Hepatocyte (in vitro differentiated cells): Measurements from ENCODE around the gene ACYP2. TPM values are rescaled to one million over a fixed set of nuclear protein-coding genes. Genes with fewer than 3 reads are reported as not detected.

Source experiments
- DNase-seq: peaks from one replicate; pipeline ENCODE4 v3.0.0-alpha.2; 2016; ENCODE audit warnings: low spot score
- H2AFZ ChIP-seq: fragments of 200-600 bp; sonication (generic); 2 replicates; pipeline ENCODE4 v1.6.0; 2016; ENCODE audit warnings: antibody characterized with exemption, mild to moderate bottlenecking
- H3K27ac ChIP-seq: fragments of 200-600 bp; sonication (generic); 2 replicates; pipeline ENCODE4 v1.5.1; 2016; ENCODE audit warnings: mild to moderate bottlenecking
- H3K27me3 ChIP-seq: fragments of 200-600 bp; sonication (generic); 2 replicates; pipeline ENCODE4 v1.6.1; 2016
- H3K36me3 ChIP-seq: fragments of 200-600 bp; sonication (generic); replicated peaks from 2 replicates; pipeline ENCODE4 v1.5.1; 2016; ENCODE audit warnings: low read depth; ENCODE audit not compliant: insufficient read depth
- H3K4me1 ChIP-seq: fragments of 200-600 bp; sonication (generic); 2 replicates; pipeline ENCODE4 v1.5.1; 2016; ENCODE audit warnings: mild to moderate bottlenecking, moderate library complexity; ENCODE audit not compliant: insufficient read depth
- H3K4me2 ChIP-seq: fragments of 200-600 bp; sonication (generic); 2 replicates; pipeline ENCODE4 v1.6.0; 2016
- H3K4me3 ChIP-seq: fragments of 200-600 bp; sonication (generic); 2 replicates; pipeline ENCODE4 v1.5.1; 2016; ENCODE audit warnings: mild to moderate bottlenecking
- H3K79me2 ChIP-seq: fragments of 200-600 bp; sonication (generic); 2 replicates; pipeline ENCODE4 v1.6.0; 2017; ENCODE audit warnings: mild to moderate bottlenecking
- H3K9me2 ChIP-seq: fragments of 200-600 bp; sonication (generic); replicated peaks from 2 replicates; pipeline ENCODE4 v1.6.0; 2017; ENCODE audit warnings: mild to moderate bottlenecking; ENCODE audit not compliant: insufficient read depth
- H3K9me3 ChIP-seq: fragments of 200-600 bp; sonication (generic); 2 replicates; pipeline ENCODE4 v1.5.1; 2016; ENCODE audit warnings: low read depth, mild to moderate bottlenecking
- H4K20me1 ChIP-seq: fragments of 200-600 bp; sonication (generic); 2 replicates; pipeline ENCODE4 v1.6.0; 2016; ENCODE audit warnings: mild to moderate bottlenecking; ENCODE audit not compliant: insufficient read depth, poor library complexity, severe bottlenecking
- CTCF ChIP-seq: fragments of 200-600 bp; sonication (generic); IDR thresholded peaks from 2 replicates; pipeline ENCODE4 v1.5.1; 2016; ENCODE audit warnings: antibody characterized with exemption, mild to moderate bottlenecking; ENCODE audit not compliant: poor library complexity
- EZH2 ChIP-seq: fragments of 200-600 bp; sonication (generic); IDR thresholded peaks from 2 replicates; pipeline ENCODE4 v1.6.1; 2016; ENCODE audit warnings: antibody characterized with exemption, mild to moderate bottlenecking, borderline replicate concordance
- EZH2phosphoT487 ChIP-seq: fragments of 200-600 bp; sonication (generic); IDR thresholded peaks from one replicate; pipeline ENCODE4 v1.6.1; 2018; ENCODE audit warnings: antibody characterized with exemption, mild to moderate bottlenecking, low read depth, moderate library complexity; ENCODE audit not compliant: unreplicated experiment, severe bottlenecking
- WGBS: methylation state at CpG from one replicate; pipeline ENCODE4 v1.1.6; 2016; ENCODE audit warnings: low lambda C conversion rate; ENCODE audit errors: missing lambda C conversion rate; 5-methylcytosine and 5-hydroxymethylcytosine counted together
- polyA plus RNA-seq: library from polyadenylated mRNA; unstranded; fragments of >200 nt; fragmentation: Nextera tagmentation; extraction: Ambion mirVana; gene quantifications from 2 replicates; pipeline ENCODE4 v1.2.1, GENCODE V29; 2016
- total RNA-seq: library from RNA; depleted of rRNA; stranded (reverse); fragments of >200 nt; gene quantifications from 2 replicates; pipeline ENCODE4 v1.2.3, GENCODE V29; 2014

Gene ACYP2
- total and polyA plus RNA-seq, 2 experiments from 2014 or later: 22.5 to 30.9 TPM

GRCh38 chr2:54083021-54083420 is 32.4 kb upstream of the ACYP2 start:
- no peak overlapping the region for H3K4me3 ChIP-seq
- no peak overlapping the region for H3K4me2 ChIP-seq
- no peaks in the 10 kb centered on the region for H3K9me2 ChIP-seq
- no peaks in the 10 kb centered on the region for H3K9me3 ChIP-seq
- no peak overlapping the region for H3K27ac ChIP-seq
- H3K36me3 ChIP-seq: no peaks in the 10 kb centered on the region
- no peaks in the 10 kb centered on the region for H3K79me2 ChIP-seq
- no peak overlapping the region for H2AFZ ChIP-seq
- DNase-seq: peak; percentile 13
- peaks cover 4% of the 10 kb centered on the region for H3K4me1 ChIP-seq
- H4K20me1 ChIP-seq: no peaks in the 10 kb centered on the region
- 84% methylated on average over 6 of the region's 6 CpGs for WGBS
- TF ChIP-seq CTCF: no peak
- TF ChIP-seq EZH2: no peak
- TF ChIP-seq EZH2phosphoT487: no peak
- no peaks in the 10 kb centered on the region for H3K27me3 ChIP-seq

- Histone ChIP-seq H2AFZ (no peak overlapping the region), H3K4me3 (no peak overlapping the region), H4K20me1 (no peaks in the 10 kb centered on the region), H3K27ac (no peak overlapping the region), H3K79me2 (no peaks in the 10 kb centered on the region), H3K27me3 (no peaks in the 10 kb centered on the region), H3K36me3 (no peaks in the 10 kb centered on the region), H3K9me2 (no peaks in the 10 kb centered on the region), H3K4me2 (no peak overlapping the region), H3K4me1 (peaks cover 8% of the 10 kb centered on the region), H3K9me3 (no peaks in the 10 kb centered on the region)
- TF ChIP-seq EZH2 (no peak), CTCF (no peak)
- WGBS: 79% methylated on average over 1 of the region's 1 CpG
- DNase-seq: no peak
Observed at GRCh38 chr2:54083445-54083844, 32.0 kb upstream of the ACYP2 start.

GRCh38 chr2:54084600-54084999 is 30.8 kb upstream of the ACYP2 start:
- Histone ChIP-seq H3K27me3 (no peaks in the 10 kb centered on the region), H2AFZ (no peak overlapping the region), H3K4me2 (no peak overlapping the region), H3K27ac (no peak overlapping the region), H3K9me2 (no peaks in the 10 kb centered on the region), H3K9me3 (no peaks in the 10 kb centered on the region), H3K4me1 (peaks cover 11% of the 10 kb centered on the region), H3K36me3 (no peaks in the 10 kb centered on the region), H3K4me3 (no peak overlapping the region), H4K20me1 (no peaks in the 10 kb centered on the region), H3K79me2 (no peaks in the 10 kb centered on the region)
- DNase-seq: peak; percentile 20
- 78% methylated on average over 3 of the region's 3 CpGs for WGBS
- TF ChIP-seq CTCF (peak; percentile 36), EZH2phosphoT487 (no peak), EZH2 (no peak)

GRCh38 chr2:54085069-54085468 is 30.3 kb upstream of the ACYP2 start:
- Histone ChIP-seq H3K9me2 (no peaks in the 10 kb centered on the region), H3K27ac (no peak overlapping the region), H3K36me3 (no peaks in the 10 kb centered on the region), H3K4me1 (peaks cover 11% of the 10 kb centered on the region), H4K20me1 (no peaks in the 10 kb centered on the region), H3K27me3 (no peaks in the 10 kb centered on the region), H3K9me3 (no peaks in the 10 kb centered on the region), H3K79me2 (no peaks in the 10 kb centered on the region), H3K4me3 (no peak overlapping the region), H2AFZ (no peak overlapping the region), H3K4me2 (no peak overlapping the region)
- TF ChIP-seq CTCF: no peak
- TF ChIP-seq EZH2: no peak
- TF ChIP-seq EZH2phosphoT487: no peak
- 84% methylated on average over 10 of the region's 10 CpGs for WGBS
- no peak for DNase-seq
